ENCODE measurements around the gene SLX4.
"Not testable (repeated sequence)": the region's sequence is repeated elsewhere in the genome, so short reads cannot be mapped to it uniquely, and the experiment has no call there.

SLX4 gene

GRCh38 chr16:3640632-3641501 lies 29.5 kb upstream of the SLX4 start:
- no peak for DNase-seq

- DNase-seq, result no peak
These were observed 28.8 kb upstream of the SLX4 start for GRCh38 chr16:3640207-3640606.

- DNase-seq, result no peak
These were observed 27.7 kb upstream of the SLX4 start for GRCh38 chr16:3638916-3639644.

- no peak for DNase-seq
These were observed 26.0 kb upstream of the SLX4 start for GRCh38 chr16:3637371-3637923.

- DNase-seq, result no peak
These were observed 14.7 kb upstream of the SLX4 start for GRCh38 chr16:3625911-3626732.

- no peak for DNase-seq
These were observed 13.9 kb upstream of the SLX4 start for GRCh38 chr16:3625331-3625730.

GRCh38 chr16:3623642-3624041 lies 12.2 kb upstream of the SLX4 start:
- no peak for DNase-seq

GRCh38 chr16:3618769-3619141 lies 7.3 kb upstream of the SLX4 start:
- no peak for DNase-seq

GRCh38 chr16:3612510-3613466 lies 1.4 kb upstream of the SLX4 start:
- no peak for DNase-seq

- DNase-seq, result no peak
These were observed 684 bp downstream of the SLX4 start for GRCh38 chr16:3610698-3611145.

GRCh38 chr16:3609895-3610697 lies 1.3 kb downstream of the SLX4 start:
- DNase-seq, result no peak

GRCh38 chr16:3608976-3609375 lies 2.4 kb downstream of the SLX4 start:
- not testable (repeated sequence) for DNase-seq

GRCh38 chr16:3608069-3608468 lies 3.3 kb downstream of the SLX4 start:
- no peak for DNase-seq

GRCh38 chr16:3607634-3608033 lies 3.8 kb downstream of the SLX4 start:
- DNase-seq, result no peak

GRCh38 chr16:3607161-3607560 lies 4.2 kb downstream of the SLX4 start:
- DNase-seq, result no peak

- DNase-seq, result no peak
These were observed 5.0 kb downstream of the SLX4 start for GRCh38 chr16:3606441-3606840.

GRCh38 chr16:3602320-3602653 lies 9.1 kb downstream of the SLX4 start:
- no peak for DNase-seq

- no peak for DNase-seq
These were observed 9.6 kb downstream of the SLX4 start for GRCh38 chr16:3601614-3602319.

- no peak for DNase-seq
These were observed 11.5 kb downstream of the SLX4 start for GRCh38 chr16:3599922-3600321.

GRCh38 chr16:3599121-3599520 lies 12.3 kb downstream of the SLX4 start:
- DNase-seq, result no peak
